C4-2B (cell line): ENCODE measurements around the gene ACTL8.

Experiments
- H3K27ac ChIP-seq: fragments of 450-650 bp; 2 replicates; pipeline ENCODE4 v1.5.1; 2017
- CTCF ChIP-seq: fragments of 450-650 bp; conservative IDR thresholded peaks from 2 replicates; pipeline ENCODE4 v1.5.1; 2017; ENCODE audit warnings: mild to moderate bottlenecking
- ZFX ChIP-seq: fragments of 450-650 bp; IDR thresholded peaks from 2 replicates; pipeline ENCODE4 v1.6.1; 2017

ACTL8 gene

DNA sequence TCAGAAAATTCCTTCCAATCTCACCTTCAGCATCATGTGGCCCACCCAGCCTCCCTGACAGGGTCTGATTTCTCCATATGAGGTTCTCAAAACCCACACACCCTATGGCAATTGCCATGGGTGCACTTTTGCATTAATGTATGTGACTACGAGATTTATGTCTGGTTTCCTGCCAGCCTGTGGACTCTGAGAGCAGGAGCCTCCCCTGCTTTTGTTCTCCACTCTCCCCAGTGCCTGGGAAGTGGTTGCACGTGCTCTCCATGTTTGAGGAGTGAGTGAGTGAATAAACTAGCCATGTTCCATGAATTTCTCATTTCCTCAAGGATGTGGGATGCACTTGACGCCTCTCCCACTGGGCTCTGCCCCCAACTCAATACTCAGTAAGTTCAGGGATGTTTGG lies 91.2 kb downstream of the ACTL8 start:
- TF ChIP-seq ZFX (no peak), CTCF (no peak)
- H3K27ac ChIP-seq: no peak overlapping the region

DNA sequence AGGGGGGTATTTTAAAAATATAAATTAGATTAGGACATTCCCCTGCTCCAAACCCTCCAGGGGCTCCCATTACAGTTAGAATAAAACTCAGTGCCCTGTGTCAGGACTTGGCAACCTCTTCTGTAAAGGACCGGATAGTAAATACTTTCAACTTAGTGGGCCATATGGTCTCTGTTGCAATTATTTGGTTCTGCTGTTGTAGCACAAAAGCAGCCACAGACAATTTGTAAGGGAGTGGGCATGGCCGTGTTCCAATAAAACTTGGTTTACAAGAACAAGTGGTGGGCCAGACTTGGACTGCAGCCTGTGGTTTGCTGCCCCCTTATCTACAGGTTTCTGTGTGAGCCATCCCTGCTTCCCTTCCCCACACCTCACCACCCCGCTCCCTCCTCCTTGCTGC lies 92.0 kb downstream of the ACTL8 start:
- TF ChIP-seq ZFX: no peak
- no peak for TF ChIP-seq CTCF
- no peak overlapping the region for H3K27ac ChIP-seq

- H3K27ac ChIP-seq: no peak overlapping the region
- TF ChIP-seq CTCF (no peak), ZFX (no peak)
Measured at GRCh38 chr1:17849216-17849615, 94.1 kb downstream of the ACTL8 start.

DNA sequence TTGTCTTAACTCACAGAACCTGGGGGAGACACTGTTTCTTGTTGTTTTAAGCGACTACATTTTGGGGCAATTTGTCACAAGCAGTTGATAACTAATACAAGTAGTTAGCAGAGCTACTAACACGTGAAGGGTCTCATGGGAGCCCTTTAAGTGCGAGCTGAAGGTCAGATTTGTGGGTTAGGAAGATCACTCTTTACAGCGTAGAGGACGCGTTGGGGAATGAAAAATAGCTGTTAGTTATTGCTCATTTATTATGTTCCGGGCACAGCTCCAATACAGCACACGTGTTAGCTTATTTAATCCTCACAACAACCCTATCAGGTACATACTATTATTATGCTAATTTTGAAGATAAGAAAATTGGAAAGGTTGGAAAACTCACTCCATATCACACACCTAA lies 95.9 kb downstream of the ACTL8 start:
- no peak for TF ChIP-seq CTCF
- H3K27ac ChIP-seq: no peak overlapping the region

- no peak for TF ChIP-seq CTCF
- no peak for TF ChIP-seq ZFX
- H3K27ac ChIP-seq: no peak overlapping the region
Measured at GRCh38 chr1:17852383-17852782, 97.2 kb downstream of the ACTL8 start.

DNA sequence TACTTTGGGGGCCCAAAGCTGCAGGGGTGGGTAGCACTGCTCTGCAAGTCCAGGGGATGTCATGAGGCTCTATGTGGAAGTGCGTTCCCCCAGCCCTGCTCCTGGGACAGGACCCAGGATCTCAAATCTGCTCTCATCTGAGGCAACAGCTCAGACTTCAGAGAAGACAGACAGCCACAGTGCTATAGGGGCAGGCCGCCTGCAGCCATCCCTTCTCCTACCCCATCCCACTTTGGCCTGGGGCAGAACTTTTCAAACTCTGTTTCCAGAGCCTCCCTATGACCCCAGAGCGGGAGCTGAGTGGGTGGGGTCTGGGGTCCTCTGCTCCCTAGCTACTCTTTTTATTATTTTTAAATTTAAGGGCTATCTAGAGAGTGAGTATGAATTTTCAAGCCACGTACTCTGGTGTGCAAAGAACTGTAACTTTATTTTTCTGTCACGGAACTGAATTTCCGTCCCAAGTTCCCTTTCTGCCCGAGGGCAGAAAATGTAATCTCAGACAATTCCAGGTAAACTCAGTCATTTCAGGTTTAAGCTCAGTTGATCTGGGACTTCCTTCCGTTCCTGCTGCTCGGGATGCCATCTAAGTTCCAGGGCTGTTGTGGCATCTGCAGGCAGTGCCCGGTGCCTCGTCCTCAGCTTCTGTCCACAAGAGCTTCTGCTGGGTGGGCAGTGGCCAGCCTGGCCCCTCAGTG lies 98.3 kb downstream of the ACTL8 start:
- no peak overlapping the region for H3K27ac ChIP-seq
- TF ChIP-seq CTCF: no peak
- no peak for TF ChIP-seq ZFX

DNA sequence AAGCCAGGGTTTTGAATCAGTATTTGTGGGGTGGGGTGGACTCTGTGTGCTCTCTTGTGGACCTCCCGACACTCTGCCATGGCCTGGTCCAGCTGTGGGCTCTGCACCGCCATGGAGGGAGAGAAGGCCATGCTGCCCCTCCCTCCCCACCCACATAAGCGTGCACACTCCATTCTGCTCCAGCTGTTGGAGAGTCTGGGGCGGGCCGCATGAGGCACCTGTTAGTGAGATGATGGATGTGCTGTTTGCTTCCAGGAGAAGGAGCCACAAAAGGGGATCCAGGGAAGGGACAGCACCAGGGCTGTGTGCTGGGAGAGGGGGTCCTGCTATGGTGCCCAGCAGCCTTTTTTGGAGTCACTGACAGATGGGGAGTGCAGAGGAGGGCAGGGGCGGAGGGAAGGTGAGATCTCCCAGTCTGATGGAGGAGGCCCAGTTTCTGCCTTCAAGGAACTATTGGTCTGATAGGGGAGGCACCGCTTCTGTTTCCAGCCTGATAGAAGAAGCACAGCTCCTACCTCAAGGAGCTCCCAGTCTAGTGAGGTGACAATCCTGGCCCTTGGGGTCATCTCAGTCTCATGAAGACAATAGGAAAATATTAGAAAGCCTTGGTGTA lies 101.5 kb downstream of the ACTL8 start:
- H3K27ac ChIP-seq: no peak overlapping the region
- TF ChIP-seq ZFX: no peak

- no peak for TF ChIP-seq CTCF
- no peak for TF ChIP-seq ZFX
- no peak overlapping the region for H3K27ac ChIP-seq
Measured at GRCh38 chr1:17857109-17857499, 102.0 kb downstream of the ACTL8 start.
